Stimulated activated effector memory CD8-positive, alpha-beta T cell treated with anti-CD3 and anti-CD28 coated beads, Interleukin-12 subunit alpha, Interleukin-12 subunit beta, amount 100 ng/mL, for 72 hours (primary cell): ENCODE measurements around the gene WNT1.
A peak's percentile ranks its signal among the peaks of the same experiment; 100 is the strongest.

Experiments
- ATAC-seq: fragments of 150-1000 bp; cut with Tn5 transposase; 2 replicates; pipeline ENCODE4 v1.10.0; 2021
- DNase-seq, 2 donors: peaks; one replicate each; pipeline ENCODE4 v3.0.0; 2021 to 2022; ENCODE audit warnings: low spot score in 2 of 2
- H3K27ac Mint-ChIP-seq: one replicate; pipeline ENCODE4 v1.8.0; 2022; ENCODE audit warnings: mild to moderate bottlenecking, mixed read lengths
- H3K36me3 Mint-ChIP-seq: one replicate; pipeline ENCODE4 v1.8.0; 2022; ENCODE audit warnings: mild to moderate bottlenecking, mixed read lengths
- H3K4me1 Mint-ChIP-seq: one replicate; pipeline ENCODE4 v1.8.0; 2022; ENCODE audit warnings: mixed read lengths
- H3K4me3 Mint-ChIP-seq: one replicate; pipeline ENCODE4 v1.8.0; 2022; ENCODE audit warnings: mild to moderate bottlenecking, mixed read lengths
- H3K9me3 Mint-ChIP-seq: one replicate; pipeline ENCODE4 v1.8.0; 2022; ENCODE audit warnings: mixed read lengths

WNT1 gene

DNA sequence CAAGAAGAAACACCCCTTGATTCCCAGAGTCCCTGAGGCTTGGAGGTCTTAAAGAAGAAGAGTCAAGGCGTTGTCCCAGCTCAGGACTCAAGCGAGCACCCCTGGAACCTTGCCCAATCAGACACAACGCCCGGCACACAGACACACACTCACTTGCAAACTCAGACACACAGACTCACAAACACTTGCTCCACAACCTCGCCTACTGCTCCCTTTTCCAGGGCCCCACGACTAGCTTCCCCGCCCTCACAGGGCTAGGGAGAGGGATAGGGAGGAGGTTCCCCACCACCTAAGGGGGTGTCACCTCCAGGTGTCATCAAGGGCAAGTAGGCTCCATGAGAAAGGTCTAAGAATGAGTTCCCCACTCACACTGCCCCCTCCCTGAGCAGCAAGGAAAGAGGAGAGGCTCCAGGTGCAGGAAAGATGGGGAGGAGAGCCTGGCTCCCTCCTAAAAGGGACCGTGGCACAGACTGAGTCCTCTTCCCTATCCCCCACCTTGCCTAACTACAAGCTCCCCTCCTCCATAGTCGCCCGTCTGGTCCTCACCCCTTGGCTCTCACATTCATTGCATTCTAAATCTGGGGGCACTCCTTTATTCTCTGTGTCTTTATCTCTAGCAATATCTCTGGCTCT lies 7.3 kb upstream of the WNT1 start:
- no peak for DNase-seq
- Mint-ChIP-seq H3K9me3 (no peaks in the 10 kb centered on the region), H3K27ac (no peak overlapping the region), H3K4me3 (peak overlapping the region; percentile 78), H3K4me1 (peaks cover 55% of the 10 kb centered on the region), H3K36me3 (no peaks in the 10 kb centered on the region)
- ATAC-seq, result no peak

- H3K36me3 Mint-ChIP-seq, result no peaks in the 10 kb centered on the region
- peak overlapping the region; percentile 78 for H3K4me3 Mint-ChIP-seq
- DNase-seq (peak; percentile 55 to 72), ATAC-seq (peak; percentile 77)
- peaks cover 63% of the 10 kb centered on the region for H3K4me1 Mint-ChIP-seq
- no peaks in the 10 kb centered on the region for H3K9me3 Mint-ChIP-seq
- peak overlapping the region; percentile 26 for H3K27ac Mint-ChIP-seq
These were observed 5.7 kb upstream of the WNT1 start for GRCh38 chr12:48972213-48972951.

- Mint-ChIP-seq H3K36me3 (peaks cover 6% of the 10 kb centered on the region), H3K4me1 (peaks cover 69% of the 10 kb centered on the region), H3K27ac (no peak overlapping the region), H3K9me3 (no peaks in the 10 kb centered on the region), H3K4me3 (no peak overlapping the region)
- DNase-seq (no peak), ATAC-seq (no peak)
These were observed 5.1 kb upstream of the WNT1 start for GRCh38 chr12:48972952-48973483.

GRCh38 chr12:48973531-48973930 lies 4.6 kb upstream of the WNT1 start:
- DNase-seq (no peak), ATAC-seq (no peak)
- H3K4me3 Mint-ChIP-seq, result no peak overlapping the region
- no peaks in the 10 kb centered on the region for H3K9me3 Mint-ChIP-seq
- peaks cover 73% of the 10 kb centered on the region for H3K4me1 Mint-ChIP-seq
- H3K36me3 Mint-ChIP-seq, result peaks cover 6% of the 10 kb centered on the region
- H3K27ac Mint-ChIP-seq, result no peak overlapping the region

DNA sequence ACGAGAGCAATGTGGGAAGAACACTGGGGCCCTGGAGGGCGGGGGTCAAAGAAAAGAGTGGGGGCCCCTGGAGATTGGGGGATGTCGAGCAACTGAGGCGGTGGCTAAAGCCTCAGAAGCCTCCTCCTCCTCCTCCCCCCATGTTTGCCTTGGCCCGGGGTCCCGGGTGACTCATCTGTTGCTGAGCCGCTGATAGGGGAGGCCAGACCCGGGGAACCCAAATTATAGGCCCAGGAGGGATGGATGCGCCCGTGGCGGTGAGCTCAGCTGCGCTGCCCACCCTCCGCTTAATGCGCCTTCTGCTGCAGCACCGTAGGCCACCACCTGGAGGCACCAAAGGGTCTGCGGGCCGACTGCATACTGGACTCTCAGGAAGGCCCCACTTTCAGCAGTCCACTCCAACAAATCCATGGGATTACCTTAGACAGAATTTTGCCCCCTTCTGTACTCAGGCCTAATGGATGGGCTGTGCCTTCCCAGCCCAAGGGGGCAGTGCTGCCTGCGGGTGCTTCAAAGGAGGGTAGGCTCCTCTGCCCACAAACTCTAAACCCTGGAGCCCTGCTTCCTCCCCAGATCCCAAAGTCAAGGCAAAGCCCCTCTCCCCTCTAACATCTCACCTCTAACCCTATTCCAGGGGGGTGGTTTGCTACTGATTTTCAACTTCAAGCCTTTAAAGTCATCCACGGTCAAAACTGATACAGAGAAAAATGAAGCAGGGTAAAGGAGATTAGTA lies 4.0 kb upstream of the WNT1 start:
- no peak overlapping the region for H3K27ac Mint-ChIP-seq
- H3K4me3 Mint-ChIP-seq, result no peak overlapping the region
- peaks cover 6% of the 10 kb centered on the region for H3K36me3 Mint-ChIP-seq
- H3K9me3 Mint-ChIP-seq, result no peaks in the 10 kb centered on the region
- DNase-seq (peak in 1 of 2 donors; percentile 70), ATAC-seq (no peak)
- H3K4me1 Mint-ChIP-seq, result peaks cover 74% of the 10 kb centered on the region

GRCh38 chr12:48977290-48978281 lies 536 bp upstream of the WNT1 start:
- H3K36me3 Mint-ChIP-seq, result peaks cover 14% of the 10 kb centered on the region
- H3K4me1 Mint-ChIP-seq, result peaks cover 76% of the 10 kb centered on the region
- H3K4me3 Mint-ChIP-seq, result peak overlapping the region; percentile 80
- ATAC-seq (peak; percentile 75), DNase-seq (peak; percentile 81 to 90)
- peak overlapping the region; percentile 89 for H3K27ac Mint-ChIP-seq
- no peaks in the 10 kb centered on the region for H3K9me3 Mint-ChIP-seq

GRCh38 chr12:48978741-48979601 lies 849 bp downstream of the WNT1 start:
- peaks cover 14% of the 10 kb centered on the region for H3K36me3 Mint-ChIP-seq
- H3K9me3 Mint-ChIP-seq, result no peaks in the 10 kb centered on the region
- peak overlapping the region; percentile 78 for H3K27ac Mint-ChIP-seq
- peak in 1 of 2 donors; percentile 64 for DNase-seq
- peaks cover 64% of the 10 kb centered on the region for H3K4me1 Mint-ChIP-seq
- peak overlapping the region; percentile 80 for H3K4me3 Mint-ChIP-seq
- no peak for ATAC-seq

GRCh38 chr12:48979602-48980388 lies 1.7 kb downstream of the WNT1 start:
- peak overlapping the region; percentile 60 for H3K27ac Mint-ChIP-seq
- no peaks in the 10 kb centered on the region for H3K9me3 Mint-ChIP-seq
- H3K36me3 Mint-ChIP-seq, result peaks cover 14% of the 10 kb centered on the region
- peak in 1 of 2 donors; percentile 65 for DNase-seq
- H3K4me3 Mint-ChIP-seq, result peak overlapping the region; percentile 80
- H3K4me1 Mint-ChIP-seq, result peaks cover 59% of the 10 kb centered on the region
- no peak for ATAC-seq

- Mint-ChIP-seq H3K4me1 (peaks cover 59% of the 10 kb centered on the region), H3K27ac (peak overlapping the region; percentile 60), H3K4me3 (peak overlapping the region; percentile 80), H3K9me3 (no peaks in the 10 kb centered on the region), H3K36me3 (peaks cover 14% of the 10 kb centered on the region)
- no peak for ATAC-seq
- peak in 1 of 2 donors; percentile 73 for DNase-seq
These were observed 2.3 kb downstream of the WNT1 start for GRCh38 chr12:48980389-48980952.

- peak in 1 of 2 donors; percentile 10 for DNase-seq
- Mint-ChIP-seq H3K4me3 (peak overlapping the region; percentile 80), H3K4me1 (peaks cover 59% of the 10 kb centered on the region), H3K27ac (peak overlapping the region; percentile 74), H3K36me3 (peaks cover 14% of the 10 kb centered on the region), H3K9me3 (no peaks in the 10 kb centered on the region)
- peak; percentile 34 for ATAC-seq
These were observed 3.0 kb downstream of the WNT1 start for GRCh38 chr12:48980953-48981756.

- Mint-ChIP-seq H3K4me3 (peak overlapping the region; percentile 80), H3K27ac (peak overlapping the region; percentile 74)
These were observed 3.6 kb downstream of the WNT1 start for GRCh38 chr12:48981757-48982157.

GRCh38 chr12:48982397-48983080 lies 4.4 kb downstream of the WNT1 start:
- peaks cover 12% of the 10 kb centered on the region for H3K36me3 Mint-ChIP-seq
- no peak for ATAC-seq
- H3K9me3 Mint-ChIP-seq, result no peaks in the 10 kb centered on the region
- H3K4me1 Mint-ChIP-seq, result peaks cover 52% of the 10 kb centered on the region
- peak overlapping the region; percentile 80 for H3K4me3 Mint-ChIP-seq
- DNase-seq, result no peak
- no peak overlapping the region for H3K27ac Mint-ChIP-seq

More at GRCh38 chr12:48981757-48982157, 3.6 kb downstream of the WNT1 start:
- ATAC-seq (no peak), DNase-seq (no peak)
- Mint-ChIP-seq H3K9me3 (no peaks in the 10 kb centered on the region), H3K36me3 (peaks cover 14% of the 10 kb centered on the region), H3K4me1 (peaks cover 57% of the 10 kb centered on the region)
